HG03432 (cell line): Measurements from ENCODE around the gene DAZAP2.
A peak's percentile ranks its signal among the peaks of the same experiment; 100 is the strongest.
"Not testable (repeated sequence)": the region's sequence is repeated elsewhere in the genome, so short reads cannot be mapped to it uniquely, and the experiment has no call there.

Experiments used
- ATAC-seq: cut with Tn5 transposase; IDR thresholded peaks from one replicate; pipeline ENCODE4 v1.9.1; 2021; ENCODE audit warnings: mild to moderate bottlenecking, moderate library complexity; ENCODE audit not compliant: unreplicated experiment

DAZAP2 gene

DNA sequence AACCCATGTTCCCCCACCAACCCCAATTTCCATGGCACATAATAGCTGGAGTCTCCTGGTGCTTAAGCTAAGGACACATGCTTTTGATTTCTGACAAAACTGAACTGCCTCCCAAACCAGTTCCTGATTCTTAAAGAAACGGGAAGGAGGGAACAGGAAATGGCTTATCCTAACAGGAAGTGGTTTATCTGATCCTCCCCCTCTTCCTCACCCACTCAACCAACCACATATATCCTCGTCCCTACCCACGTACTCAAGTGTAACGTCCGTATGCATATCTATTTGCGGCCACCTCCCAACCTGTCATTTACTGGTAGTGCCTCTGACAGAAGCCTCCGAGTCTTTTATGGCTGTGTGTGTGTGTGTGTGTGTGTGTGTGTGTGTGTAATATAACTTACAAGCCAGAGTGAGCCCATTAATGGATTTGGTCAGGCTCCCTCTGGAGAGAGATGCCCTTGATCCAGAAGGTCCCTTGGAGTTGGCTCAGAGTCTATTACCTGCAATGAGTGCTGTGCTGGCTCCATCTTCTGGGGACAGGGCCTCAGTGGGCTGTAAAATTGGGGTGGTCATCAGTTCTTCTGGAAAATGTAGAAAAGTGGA is 7.7 kb downstream of the DAZAP2 start:
- no peak for ATAC-seq

DNA sequence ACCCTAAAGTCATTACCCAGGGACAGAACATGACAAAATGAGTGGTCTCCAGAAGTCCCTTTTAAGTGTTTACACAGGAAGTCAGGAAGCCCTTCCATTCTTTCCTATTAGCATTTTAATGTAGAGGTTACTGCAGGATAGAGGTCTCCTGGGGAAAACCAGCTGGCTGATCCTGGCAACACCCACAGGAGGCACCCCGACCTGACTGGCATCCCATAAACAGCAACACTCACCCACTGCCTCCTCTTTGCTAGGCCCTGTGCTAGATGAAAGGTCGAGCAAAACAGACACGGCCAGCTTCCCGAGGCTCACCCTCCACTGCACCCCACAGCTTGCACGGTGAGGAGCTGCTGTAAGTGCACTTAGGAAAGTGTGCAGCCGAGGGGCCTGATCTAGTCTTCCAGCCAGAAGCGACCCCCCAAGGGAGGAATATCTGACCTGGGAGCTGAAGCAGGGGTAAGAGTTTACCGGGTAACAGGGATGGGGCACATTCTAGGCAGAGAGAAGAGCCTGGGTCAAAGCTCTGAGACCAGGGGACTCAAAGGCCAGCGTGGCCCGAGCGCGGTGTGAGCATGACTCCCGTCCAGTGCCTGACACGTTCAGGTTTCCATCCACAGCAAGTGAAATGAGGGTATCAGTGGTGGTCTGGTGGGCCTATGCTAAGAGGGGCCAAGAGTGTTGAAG is 9.0 kb downstream of the DAZAP2 start:
- no peak for ATAC-seq

DNA sequence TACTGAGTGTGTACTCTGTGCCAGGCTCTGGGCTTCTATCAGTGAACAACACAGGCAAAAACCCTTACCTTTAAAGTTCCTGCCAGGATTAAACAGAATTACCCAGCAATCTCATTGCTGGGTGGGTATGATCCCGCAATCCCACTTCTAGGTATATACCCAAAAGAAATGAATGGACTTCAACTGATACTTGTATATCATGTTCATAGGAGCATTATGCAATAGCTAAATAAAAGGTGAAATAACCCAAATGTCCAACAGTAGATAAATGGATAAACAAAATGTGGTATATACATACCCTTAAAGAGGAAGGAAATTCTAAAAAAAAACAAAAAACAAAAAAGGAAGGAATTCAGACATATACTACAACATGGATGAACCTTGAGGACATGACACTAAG is 14.7 kb downstream of the DAZAP2 start:
- ATAC-seq: no peak

DNA sequence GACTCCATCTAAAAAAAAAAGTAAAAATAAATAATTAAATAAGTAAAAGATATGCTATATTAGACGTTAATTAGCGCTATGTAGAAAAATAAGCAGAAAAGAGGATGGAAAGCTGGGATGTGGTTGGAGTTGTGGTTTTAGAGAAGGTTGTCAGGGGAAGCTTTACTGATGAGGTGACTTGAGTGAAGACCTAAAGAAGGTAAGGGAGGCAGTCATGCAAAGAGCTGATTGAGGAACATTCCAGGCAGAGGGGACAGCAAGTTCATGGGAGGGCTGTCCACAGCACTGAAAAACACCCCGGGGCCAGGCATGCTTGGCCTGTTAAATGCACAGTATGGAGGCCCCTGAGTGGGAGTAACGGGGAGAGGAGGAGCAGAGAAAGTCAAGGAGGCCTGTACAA is 15.9 kb downstream of the DAZAP2 start:
- no peak for ATAC-seq

- ATAC-seq: not testable (repeated sequence)
Measured at GRCh38 chr12:51259600-51259999, 21.0 kb downstream of the DAZAP2 start.

GRCh38 chr12:51262758-51263177 is 24.1 kb downstream of the DAZAP2 start:
- ATAC-seq: no peak

GRCh38 chr12:51263341-51263740 is 24.7 kb downstream of the DAZAP2 start:
- ATAC-seq: no peak

DNA sequence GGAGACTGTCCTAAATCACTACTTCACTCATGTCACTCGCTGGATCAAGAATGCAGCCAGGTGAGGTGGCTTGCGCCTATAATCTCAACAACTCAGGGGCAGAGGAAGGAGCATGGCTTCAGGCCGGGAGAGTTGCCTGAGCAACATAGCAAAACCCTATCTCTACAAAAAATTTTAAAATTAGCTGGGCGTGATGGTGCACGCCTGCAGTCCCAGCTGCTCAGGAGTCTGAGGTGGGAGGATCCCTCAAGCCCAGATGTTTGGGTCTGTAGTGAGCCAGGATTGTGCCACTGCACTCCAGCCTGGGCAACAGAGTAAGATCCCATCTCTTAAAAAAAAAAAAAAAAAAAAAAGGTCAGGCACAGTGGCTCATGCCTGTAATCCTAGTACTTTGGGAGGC is 25.7 kb downstream of the DAZAP2 start:
- no peak for ATAC-seq

GRCh38 chr12:51265024-51265423 is 26.4 kb downstream of the DAZAP2 start:
- ATAC-seq: peak; percentile 45

- peak; percentile 37 for ATAC-seq
Measured at GRCh38 chr12:51269174-51270066, 30.8 kb downstream of the DAZAP2 start.

GRCh38 chr12:51270067-51270950 is 31.7 kb downstream of the DAZAP2 start, which contains the start of gene SMAGP:
SMAGP (minus strand) TSS chr12:51270415; CDS start chr12:51269278, 1,137 bp downstream.
- peak; percentile 79 for ATAC-seq

DNA sequence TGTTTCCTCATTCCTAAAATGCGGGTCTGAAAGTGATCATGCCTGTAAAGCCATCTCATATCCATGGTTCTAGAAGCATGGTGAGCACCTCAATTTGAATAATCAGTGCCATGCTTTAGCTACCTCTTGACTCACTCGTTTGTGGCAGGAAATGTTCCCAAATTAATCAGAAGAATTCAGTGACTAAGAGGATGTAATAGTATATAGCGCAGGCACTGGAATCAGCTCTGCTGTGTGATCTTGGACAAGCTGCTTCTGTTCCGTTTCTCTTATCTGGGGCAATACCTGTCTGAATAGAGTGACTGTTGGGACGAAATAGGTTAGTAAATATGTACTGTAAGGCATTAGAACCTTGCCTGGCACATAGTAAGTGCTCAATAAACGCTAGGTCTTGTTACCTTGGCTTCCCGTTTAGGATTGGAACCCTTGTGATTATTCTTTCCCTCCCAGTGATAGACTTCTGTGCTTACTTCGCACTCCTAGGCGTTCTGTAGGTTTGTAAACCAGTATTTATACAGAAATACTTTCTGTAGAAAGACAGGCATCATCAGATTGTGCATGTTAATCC is 32.4 kb downstream of the DAZAP2 start:
- no peak for ATAC-seq

DNA sequence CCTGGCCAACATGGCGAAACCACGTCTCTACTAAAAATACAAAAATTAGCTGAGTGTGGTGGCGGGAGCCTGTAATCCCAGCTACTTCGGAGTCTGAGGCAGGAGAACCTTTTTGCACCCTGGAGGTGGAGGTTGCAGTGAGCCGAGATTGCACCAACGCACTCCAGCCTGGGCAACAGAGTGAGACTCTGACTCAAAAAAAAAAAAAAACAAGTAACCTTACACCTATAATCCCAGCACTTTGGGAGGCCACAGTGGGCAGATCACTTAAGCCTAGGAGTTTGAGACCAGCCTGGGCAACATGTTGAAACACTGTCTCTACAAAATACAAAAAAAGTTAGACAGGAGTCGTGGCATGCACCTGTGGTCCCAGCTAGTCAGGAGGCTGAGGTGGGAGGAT is 34.2 kb downstream of the DAZAP2 start:
- not testable (repeated sequence) for ATAC-seq

- ATAC-seq: no peak
Measured at GRCh38 chr12:51275088-51275487, 36.5 kb downstream of the DAZAP2 start.

GRCh38 chr12:51281202-51281924 is 42.7 kb downstream of the DAZAP2 start:
- ATAC-seq: no peak

DNA sequence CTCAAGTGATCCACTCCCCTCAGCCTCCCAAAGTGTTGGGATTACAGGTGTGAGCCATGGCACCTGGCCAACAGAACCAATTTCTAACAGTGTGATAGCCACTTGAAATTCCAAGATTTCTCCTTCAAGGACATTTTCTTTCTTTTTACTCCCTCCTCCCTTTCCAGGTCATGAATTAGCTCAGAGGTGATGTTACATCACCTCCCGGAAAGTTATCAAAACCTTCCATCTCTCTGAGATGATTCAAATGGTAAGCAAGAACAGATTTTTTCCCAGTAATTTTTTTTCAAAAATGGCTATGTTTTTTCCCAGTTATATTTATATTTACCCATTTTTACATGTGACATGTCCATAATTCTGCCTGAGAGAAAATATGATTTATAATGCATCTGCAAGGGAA is 47.2 kb downstream of the DAZAP2 start:
- no peak for ATAC-seq

GRCh38 chr12:51291603-51292513 is 53.2 kb downstream of the DAZAP2 start:
- ATAC-seq: not testable (repeated sequence)
